Left ventricle myocardium superior (tissue), 1 donor: ENCODE results near the gene RTEL1. TPM values are rescaled to one million over a fixed set of nuclear protein-coding genes. Genes with fewer than 3 reads are reported as not detected.
"Not testable (repeated sequence)": the region's sequence is repeated elsewhere in the genome, so short reads cannot be mapped to it uniquely, and the experiment has no call there.

ENCODE experiments used
- ATAC-seq: fragments of 200-7000 bp; cut with Tn5 transposase; one replicate; pipeline ENCODE4 v1.9.1; 2020; ENCODE audit warnings: mild to moderate bottlenecking, moderate library complexity
- DNase-seq: peaks from one replicate; pipeline ENCODE4 v3.0.0-alpha.2; 2020
- intact Hi-C: fragments of 100-400 bp; cut with micrococcal nuclease; formaldehyde crosslinking; loops from one replicate; pipeline ENCODE4 v1.11.0; 2022
- total RNA-seq: library from RNA; stranded (reverse); fragmentation: NEBNext Ultra II Directional; extraction: Animal tissue kit (Norgen Biotek cat#: 25700); gene quantifications from one replicate; pipeline ENCODE4 v1.2.1, GENCODE V29; 2021
- donor health status: DM: no; HTN: yes; CAD: no; lungs with severe emphysema.

Gene RTEL1
- total RNA-seq, 1 donor from 2014 or later, result 9.9 TPM

GRCh38 chr20:63645218-63645617 lies 12.9 kb upstream of the RTEL1 start:
- DNase-seq (no peak), ATAC-seq (no peak)
- intact Hi-C loops, result no loop called here

- no peak for DNase-seq
- intact Hi-C loops, result no loop called here
- ATAC-seq, result no peak
Measured at GRCh38 chr20:63648190-63648589, 9.9 kb upstream of the RTEL1 start.

- DNase-seq (no peak), ATAC-seq (no peak)
- intact Hi-C loops, result no loop called here
Measured at GRCh38 chr20:63648895-63649589, 9.1 kb upstream of the RTEL1 start.

- intact Hi-C loops, ATAC-seq, DNase-seq: not testable (repeated sequence)
Measured at GRCh38 chr20:63650486-63650885, 7.6 kb upstream of the RTEL1 start.

GRCh38 chr20:63651942-63652191 lies 6.2 kb upstream of the RTEL1 start:
- DNase-seq (no peak), ATAC-seq (peak; percentile 4)
- intact Hi-C loops, result no loop called here

GRCh38 chr20:63652192-63652980 lies 5.7 kb upstream of the RTEL1 start:
- peak; percentile 57 for DNase-seq

GRCh38 chr20:63653041-63653973 lies 4.8 kb upstream of the RTEL1 start, which contains the start of gene STMN3:
Gene STMN3 (minus strand): TSS chr20:63653424. CDS start chr20:63653345, 79 bp downstream.
- DNase-seq (peak; percentile 92), ATAC-seq (peak; percentile 77)
- intact Hi-C loops, result no loop called here

More at GRCh38 chr20:63652192-63652980, 5.7 kb upstream of the RTEL1 start:
- intact Hi-C loops, result no loop called here
- ATAC-seq, result peak; percentile 22

GRCh38 chr20:63653974-63654668 lies 4.0 kb upstream of the RTEL1 start:
- DNase-seq (no peak), ATAC-seq (no peak)
- intact Hi-C loops, result no loop called here

- ATAC-seq (no peak), DNase-seq (no peak)
- intact Hi-C loops, result no loop called here
Measured at GRCh38 chr20:63655249-63655648, 2.9 kb upstream of the RTEL1 start.

GRCh38 chr20:63656451-63656850 lies 1.7 kb upstream of the RTEL1 start:
- ATAC-seq, result no peak
- intact Hi-C loops, result no loop called here

GRCh38 chr20:63657260-63657936 lies 714 bp upstream of the RTEL1 start:
- DNase-seq, result no peak
- peak; percentile 0 for ATAC-seq
- intact Hi-C loops, result no loop called here

More at GRCh38 chr20:63656451-63656850, 1.7 kb upstream of the RTEL1 start:
- DNase-seq, result no peak

GRCh38 chr20:63658749-63659187 lies 656 bp downstream of the RTEL1 start:
- DNase-seq, result peak; percentile 56
- intact Hi-C loops, result no loop called here
- ATAC-seq, result peak; percentile 32

- ATAC-seq, result no peak
- DNase-seq, result no peak
- intact Hi-C loops, result no loop called here
Measured at GRCh38 chr20:63659370-63659769, 1.3 kb downstream of the RTEL1 start.

GRCh38 chr20:63660174-63660573 lies 2.1 kb downstream of the RTEL1 start:
- intact Hi-C loops, ATAC-seq: not testable (repeated sequence)

GRCh38 chr20:63660622-63661021 lies 2.5 kb downstream of the RTEL1 start:
- ATAC-seq, result no peak

More at GRCh38 chr20:63660174-63660573, 2.1 kb downstream of the RTEL1 start:
- DNase-seq, result not testable (repeated sequence)

GRCh38 chr20:63661108-63661507 lies 3.0 kb downstream of the RTEL1 start:
- ATAC-seq (no peak), DNase-seq (no peak)
- intact Hi-C loops, result no loop called here

More at GRCh38 chr20:63660622-63661021, 2.5 kb downstream of the RTEL1 start:
- intact Hi-C loops, result no loop called here
- no peak for DNase-seq

- no peak for ATAC-seq
- no peak for DNase-seq
- intact Hi-C loops, result no loop called here
Measured at GRCh38 chr20:63661959-63662812, 4.1 kb downstream of the RTEL1 start.
